GM12878 (cell line): ENCODE measurements around the gene GAREM2. TPM values are rescaled to one million over a fixed set of nuclear protein-coding genes. Genes with fewer than 3 reads are reported as not detected.

Source experiments
- ATAC-seq: fragments of 200-7000 bp; cut with Tn5 transposase; 3 replicates; pipeline ENCODE4 v1.9.1; 2020; ENCODE audit warnings: mild to moderate bottlenecking, moderate library complexity
- BruUV-seq: library from RNA; stranded (reverse); fragments of 400-500 nt; replicated peaks from 2 replicates; lab custom pipeline; 2021; lab: Mats Ljungman, UMichigan
- CTCF ChIA-PET: fragments of 300-600 bp; sonication (Branson Sonifier 250); formaldehyde crosslinking; extraction: SDS; loops from one replicate; lab custom pipeline; 2021; ENCODE audit warnings: inconsistent platforms; lab: Yijun Ruan, JAX
- POLR2A ChIA-PET: fragments of 350-600 bp; formaldehyde crosslinking; extraction: SDS; loops from one replicate; lab custom pipeline; 2021; ENCODE audit warnings: inconsistent platforms; lab: Charles Lee
- RAD21 ChIA-PET: fragments of 300-600 bp; sonication (Branson Sonifier 250); formaldehyde crosslinking; loops from one replicate; lab custom pipeline; 2023; ENCODE audit warnings: antibody characterized with exemption; ENCODE audit not compliant: unreplicated experiment; lab: Charles Lee
- SMC1A ChIA-PET: fragments of 300-600 bp; sonication (Branson Sonifier 250); formaldehyde crosslinking; loops from one replicate; lab custom pipeline; 2023; ENCODE audit not compliant: unreplicated experiment, uncharacterized antibody; lab: Charles Lee
- DNase-seq: peaks from one replicate; pipeline ENCODE4 v3.0.0-alpha.2; 2011; ENCODE audit warnings: low read depth, low spot score
- FAIRE-seq: peaks from 3 replicates; lab custom pipeline; 2011; peaks lifted over from hg19 to GRCh38; lab: Jason Lieb, UNC
- H2AFZ ChIP-seq: 2 replicates; pipeline ENCODE4 v1.6.0; 2011; ENCODE audit warnings: low read depth, low read length, control low read depth; ENCODE audit not compliant: control insufficient read depth
- H3K27ac ChIP-seq: 2 replicates; pipeline ENCODE4 v1.5.1; 2011; ENCODE audit warnings: control low read depth; ENCODE audit not compliant: control insufficient read depth, insufficient read depth
- H3K27me3 ChIP-seq, 2 experiments: replicated peaks in 1 of 2; 2 replicates each; pipeline versions ENCODE4 v1.6.0 to v1.6.1; 2011; ENCODE audit warnings: low read length in 1 of 2; ENCODE audit not compliant: control insufficient read depth in 2 of 2, insufficient read depth in 2 of 2
- H3K36me3 ChIP-seq, 2 experiments: 2 replicates each; pipeline ENCODE4 v1.5.1; 2011; ENCODE audit warnings: low read length in 1 of 2; ENCODE audit not compliant: control insufficient read depth in 2 of 2, insufficient read depth in 2 of 2
- H3K4me1 ChIP-seq: 2 replicates; pipeline ENCODE4 v1.6.1; 2011; ENCODE audit warnings: mild to moderate bottlenecking, low read length, moderate library complexity, mixed read lengths; ENCODE audit not compliant: control insufficient read depth, insufficient read depth
- H3K4me2 ChIP-seq: 2 replicates; pipeline ENCODE4 v1.6.0; 2011; ENCODE audit warnings: control low read depth; ENCODE audit not compliant: control insufficient read depth, insufficient read depth
- H3K4me3 ChIP-seq: fragments of 200-600 bp; sonication (generic); 2 replicates; pipeline ENCODE4 v1.5.1; 2016
- H3K79me2 ChIP-seq: 2 replicates; pipeline ENCODE4 v1.6.0; 2011; ENCODE audit warnings: low read length; ENCODE audit not compliant: control insufficient read depth, insufficient read depth
- H3K9ac ChIP-seq: 2 replicates; pipeline ENCODE4 v1.8.0; 2011; ENCODE audit warnings: low read length, control low read depth, mixed read lengths; ENCODE audit not compliant: control insufficient read depth, insufficient read depth
- H3K9me3 ChIP-seq: replicated peaks from 3 replicates; pipeline ENCODE4 v1.5.1; 2011; ENCODE audit warnings: mild to moderate bottlenecking, low read length; ENCODE audit not compliant: control insufficient read depth, insufficient read depth
- H4K20me1 ChIP-seq: 2 replicates; pipeline ENCODE4 v1.6.0; 2011; ENCODE audit not compliant: control insufficient read depth, insufficient read depth
- BMI1 ChIP-seq: fragments of 450-650 bp; IDR thresholded peaks from 2 replicates; pipeline ENCODE4 v1.6.1; 2016; ENCODE audit warnings: mild to moderate bottlenecking, moderate library complexity, borderline replicate concordance
- HDAC2 ChIP-seq: fragments of 200-600 bp; sonication (generic); IDR thresholded peaks from 2 replicates; pipeline ENCODE4 v1.6.1; 2017
- KAT2A ChIP-seq: conservative IDR thresholded peaks from 2 replicates; pipeline ENCODE4 v1.6.1; 2011; ENCODE audit warnings: low read depth, low read length; ENCODE audit not compliant: control insufficient read depth
- MXI1 ChIP-seq: fragments of 150-350 bp; IDR thresholded peaks from 2 replicates; pipeline ENCODE4 v1.6.1; 2011; ENCODE audit warnings: low read depth, mild to moderate bottlenecking, inconsistent platforms, low read length, improper control_type of control experiment
- MYC ChIP-seq: IDR thresholded peaks from 2 replicates; pipeline ENCODE4 v1.6.1; 2011; ENCODE audit warnings: mild to moderate bottlenecking, low read length, moderate library complexity, inconsistent platforms; ENCODE audit not compliant: insufficient read depth, insufficient replicate concordance, insufficient read length, severe bottlenecking
- POLR2A ChIP-seq: IDR thresholded peaks from 2 replicates; pipeline ENCODE4 v1.6.1; 2011; ENCODE audit warnings: low read depth, mild to moderate bottlenecking, low read length
- RFX5 ChIP-seq: IDR thresholded peaks from 2 replicates; pipeline ENCODE4 v1.6.1; 2011; ENCODE audit warnings: low read depth, low read length, improper control_type of control experiment
- SP1 ChIP-seq: IDR thresholded peaks from one replicate; pipeline ENCODE4 v1.6.1; 2011; ENCODE audit warnings: low read depth, low read length
- TCF3 ChIP-seq: IDR thresholded peaks from 2 replicates; pipeline ENCODE4 v1.6.1; 2012; ENCODE audit warnings: low read depth, mild to moderate bottlenecking, low read length, borderline replicate concordance; ENCODE audit not compliant: insufficient read depth
- ZNF207 ChIP-seq: fragments of 450-650 bp; IDR thresholded peaks from 2 replicates; pipeline ENCODE4 v1.6.1; 2014; ENCODE audit warnings: antibody characterized with exemption, mild to moderate bottlenecking, borderline replicate concordance
- WGBS: methylation state at CpG from one replicate; pipeline ENCODE4 v1.1.6; 2016; ENCODE audit warnings: low lambda C conversion rate; ENCODE audit not compliant: insufficient replicate concordance, insufficient coverage; ENCODE audit errors: missing lambda C conversion rate; 5-methylcytosine and 5-hydroxymethylcytosine counted together
- in situ Hi-C: fragments of 300-500 bp; cut with MboI; formaldehyde crosslinking; loops from 9 replicates; pipeline ENCODE4 v1.14.3; 2018; ENCODE audit warnings: mixed read lengths
- intact Hi-C: fragments of 100-400 bp; cut with micrococcal nuclease; formaldehyde crosslinking; loops from one replicate; pipeline ENCODE4 v1.14.2; 2022; ENCODE audit not compliant: unreplicated experiment
- polyA plus RNA-seq, 11 experiments: library from polyadenylated mRNA; depleted of rRNA in 4 of 11; unstranded in 6 of 11; stranded (reverse) in 5 of 11; fragments of >200 nt; fragmentation: Nextera tagmentation in 4 of 11; fragmentation: Illumina TruSeq in 1 of 11; extraction: Ambion mirVana in 4 of 11; extraction: Trizol in 1 of 11; gene quantifications; 1 replicate in 1 of 11; 2 replicates in 10 of 11; pipeline versions ENCODE4 v1.2.1 to v1.2.3, GENCODE V29; 2011 to 2016; ENCODE audit warnings: inconsistent platforms in 2 of 11, missing spikeins in 2 of 11, low read depth in 1 of 11
- total RNA-seq, 4 experiments: library from RNA; depleted of rRNA in 3 of 4; stranded (reverse); fragments of >200 nt in 3 of 4; fragmentation: Illumina TruSeq in 1 of 4; extraction: Trizol in 1 of 4; gene quantifications; 2 replicates each; pipeline versions ENCODE4 v1.2.1 to v1.2.3, GENCODE V29; 2013 to 2021
- TF ChIP-seq, protein P1 (sequence below): fragments of 450-650 bp; IDR thresholded peaks from 2 replicates; pipeline ENCODE4 v1.6.1; 2018; ENCODE audit warnings: borderline replicate concordance, mild to moderate bottlenecking; ENCODE audit not compliant: partially characterized antibody

Gene GAREM2
- total and polyA plus RNA-seq, 10 of the 15 experiments (the other 5 are each of a cell fraction or from before 2014, with no cell fraction given) = 0.06 to 1.4 (median 0.44) TPM

DNA sequence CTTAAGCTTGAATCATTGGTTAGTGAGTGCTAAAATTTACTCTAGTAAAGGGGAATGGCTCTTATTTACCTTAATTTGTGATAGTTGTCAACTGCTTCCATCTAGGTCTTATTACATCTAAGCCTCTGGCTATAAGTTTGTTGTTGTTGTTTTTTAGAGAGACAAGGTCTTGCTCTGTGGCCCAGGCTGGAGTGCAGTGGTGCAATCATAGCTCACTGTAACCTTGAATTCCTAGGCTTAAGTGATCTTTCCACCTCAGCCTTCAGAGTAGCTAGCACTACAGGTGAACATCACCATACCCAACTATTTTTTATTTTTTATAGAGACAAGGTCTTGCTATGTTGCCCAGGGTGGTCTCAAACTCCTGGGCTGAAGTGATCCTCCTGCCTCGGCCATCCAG lies 65.0 kb downstream of the GAREM2 start:
- BruUV-seq = no TSS peak
- ChIA-PET POLR2A (interaction anchor here (0.8 kb wide), 1 partner anchor 61 kb away, joined by 3 read pairs; no protein-coding TSS in a partner anchor), CTCF (interaction anchor here (1.2 to 1.6 kb wide), 3 partner anchors 24 to 93 kb away, joined by 3 to 5 read pairs (median 3); no protein-coding TSS in a partner anchor), RAD21 (interaction anchor here (0.7 to 1.3 kb wide), 2 partner anchors 9 to 111 kb away, joined by 3 read pairs; no protein-coding TSS in a partner anchor), SMC1A (interaction anchor here (0.9 to 1.3 kb wide), 3 partner anchors 37 to 92 kb away, joined by 3 to 4 read pairs (median 3); no protein-coding TSS in a partner anchor)
- Histone ChIP-seq H3K9ac (no peak overlapping the region), H3K4me3 (no peak overlapping the region), H3K36me3 (peaks cover 4 to 28% of the 10 kb centered on the region in 2 experiments), H4K20me1 (no peaks in the 10 kb centered on the region), H2AFZ (no peak overlapping the region), H3K9me3 (no peaks in the 10 kb centered on the region), H3K4me2 (no peak overlapping the region), H3K4me1 (peaks cover 8% of the 10 kb centered on the region), H3K79me2 (peaks cover 36% of the 10 kb centered on the region), H3K27me3 (no peaks in the 10 kb centered on the region), H3K27ac (no peak overlapping the region)
- in situ Hi-C loops (no loop called here), intact Hi-C loops (no loop called here)
- no peak for DNase-seq
- TF ChIP-seq MXI1 (no peak), HDAC2 (no peak), POLR2A (no peak)
- no peak for FAIRE-seq
- 95% methylated on average over 1 of the region's 1 CpG for WGBS
- ATAC-seq = no peak

DNA sequence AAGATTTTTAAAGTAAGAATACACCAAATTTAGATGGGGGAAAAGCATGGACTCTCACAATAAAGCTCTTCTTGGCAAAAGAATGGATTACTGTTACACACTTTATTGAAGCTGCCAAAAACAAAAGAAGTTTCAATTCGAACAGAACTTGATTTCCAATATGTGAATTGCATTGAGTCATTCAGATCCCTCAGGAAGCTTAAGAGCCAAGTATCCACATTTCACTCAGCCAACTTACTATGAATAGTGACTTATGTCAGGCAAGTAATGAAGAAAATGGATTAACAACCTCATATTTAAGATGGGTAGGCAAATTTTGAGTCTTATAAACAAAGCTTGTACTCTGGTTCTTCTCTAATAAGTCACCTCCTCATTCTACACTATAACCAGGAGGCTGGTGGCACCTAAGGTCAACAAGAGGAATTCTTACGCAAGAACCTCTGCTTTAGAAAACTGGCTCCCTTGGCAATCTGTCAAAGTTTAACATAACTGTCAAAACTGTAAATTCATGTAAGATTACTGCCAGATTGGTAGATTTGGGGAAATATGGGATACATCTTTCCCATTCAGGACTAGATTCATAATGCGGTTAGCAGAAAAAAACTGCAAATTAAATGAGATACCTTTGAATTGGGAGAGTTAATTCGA lies 65.5 kb downstream of the GAREM2 start:
- FAIRE-seq (no peak), ATAC-seq (no peak)
- CTCF ChIA-PET = interaction anchor here (1.2 to 1.6 kb wide), 3 partner anchors 24 to 92 kb away, joined by 3 to 5 read pairs (median 3); no protein-coding TSS in a partner anchor
- TF ChIP-seq ZNF207 = no peak
- no peak for TF ChIP-seq RFX5
- no peak for TF ChIP-seq SP1
- no peak for TF ChIP-seq MYC
- TF ChIP-seq, protein P1, sequence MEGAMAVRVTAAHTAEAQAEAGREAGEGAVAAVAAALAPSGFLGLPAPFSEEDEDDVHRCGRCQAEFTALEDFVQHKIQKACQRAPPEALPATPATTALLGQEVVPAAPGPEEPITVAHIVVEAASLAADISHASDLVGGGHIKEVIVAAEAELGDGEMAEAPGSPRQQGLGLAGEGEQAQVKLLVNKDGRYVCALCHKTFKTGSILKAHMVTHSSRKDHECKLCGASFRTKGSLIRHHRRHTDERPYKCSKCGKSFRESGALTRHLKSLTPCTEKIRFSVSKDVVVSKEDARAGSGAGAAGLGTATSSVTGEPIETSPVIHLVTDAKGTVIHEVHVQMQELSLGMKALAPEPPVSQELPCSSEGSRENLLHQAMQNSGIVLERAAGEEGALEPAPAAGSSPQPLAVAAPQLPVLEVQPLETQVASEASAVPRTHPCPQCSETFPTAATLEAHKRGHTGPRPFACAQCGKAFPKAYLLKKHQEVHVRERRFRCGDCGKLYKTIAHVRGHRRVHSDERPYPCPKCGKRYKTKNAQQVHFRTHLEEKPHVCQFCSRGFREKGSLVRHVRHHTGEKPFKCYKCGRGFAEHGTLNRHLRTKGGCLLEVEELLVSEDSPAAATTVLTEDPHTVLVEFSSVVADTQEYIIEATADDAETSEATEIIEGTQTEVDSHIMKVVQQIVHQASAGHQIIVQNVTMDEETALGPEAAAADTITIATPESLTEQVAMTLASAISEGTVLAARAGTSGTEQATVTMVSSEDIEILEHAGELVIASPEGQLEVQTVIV = no peak
- TF ChIP-seq BMI1 = no peak
- TF ChIP-seq TCF3 = no peak
- no peak for TF ChIP-seq KAT2A

More for the DNA sequence above, 65.5 kb downstream of the GAREM2 start:
- no peaks in the 10 kb centered on the region; the same call in 2 of the 3 replicates for H3K9me3 ChIP-seq
- 96% methylated on average over 4 of the region's 4 CpGs for WGBS
- H4K20me1 ChIP-seq = no peaks in the 10 kb centered on the region
- DNase-seq = no peak
- POLR2A ChIA-PET = interaction anchor here (0.8 kb wide), 1 partner anchor 60 kb away, joined by 3 read pairs; no protein-coding TSS in a partner anchor
- H3K4me1 ChIP-seq = peaks cover 9% of the 10 kb centered on the region
- no peaks in the 10 kb centered on the region for H3K27me3 ChIP-seq
- H3K4me3 ChIP-seq = no peak overlapping the region
- peaks cover 1 to 28% of the 10 kb centered on the region in 2 experiments for H3K36me3 ChIP-seq
- in situ Hi-C loops = no loop called here
- H3K4me2 ChIP-seq = no peak overlapping the region
- no peak overlapping the region for H3K9ac ChIP-seq
- RAD21 ChIA-PET = interaction anchor here (0.6 to 1.3 kb wide), 3 partner anchors 8 to 112 kb away, joined by 3 read pairs; no protein-coding TSS in a partner anchor
- intact Hi-C loops = no loop called here
- SMC1A ChIA-PET = interaction anchor here (0.9 to 1.3 kb wide), 3 partner anchors 37 to 92 kb away, joined by 3 to 4 read pairs (median 3); no protein-coding TSS in a partner anchor
- peaks cover 42% of the 10 kb centered on the region for H3K79me2 ChIP-seq
- BruUV-seq = no TSS peak
- no peak overlapping the region for H2AFZ ChIP-seq
- no peak overlapping the region for H3K27ac ChIP-seq
